ENCODE data around the gene CAVIN1. TPM values are rescaled to one million over a fixed set of nuclear protein-coding genes. Genes with fewer than 3 reads are reported as not detected.

CAVIN1 gene, protein sequence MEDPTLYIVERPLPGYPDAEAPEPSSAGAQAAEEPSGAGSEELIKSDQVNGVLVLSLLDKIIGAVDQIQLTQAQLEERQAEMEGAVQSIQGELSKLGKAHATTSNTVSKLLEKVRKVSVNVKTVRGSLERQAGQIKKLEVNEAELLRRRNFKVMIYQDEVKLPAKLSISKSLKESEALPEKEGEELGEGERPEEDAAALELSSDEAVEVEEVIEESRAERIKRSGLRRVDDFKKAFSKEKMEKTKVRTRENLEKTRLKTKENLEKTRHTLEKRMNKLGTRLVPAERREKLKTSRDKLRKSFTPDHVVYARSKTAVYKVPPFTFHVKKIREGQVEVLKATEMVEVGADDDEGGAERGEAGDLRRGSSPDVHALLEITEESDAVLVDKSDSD
- 1.1 and 1.8 TPM in 2 replicates for total RNA-seq
- long read RNA-seq = 0 reads

GRCh38 chr17:42422958-42423712, at the start of gene CAVIN1:
Gene CAVIN1, minus strand, starts transcription at chr17:42423256. Its CDS starts 159 bp downstream, at chr17:42423097.
- H3K36me3 Mint-ChIP-seq (ENCODE audit: insufficient read depth) = no peaks in the 10 kb centered on the region
- no peaks in the 10 kb centered on the region for H3K9me3 Mint-ChIP-seq (ENCODE audit: low read depth)
- no peak for TF ChIP-seq CTCF (IDR thresholded peaks at IDR 0.05; ENCODE audit: unreplicated experiment)
- peak within 1 kb of the TSS; percentile 22 for H3K27ac Mint-ChIP-seq
- peaks cover 59% of the 10 kb centered on the region for H3K27me3 Mint-ChIP-seq
- H3K4me1 Mint-ChIP-seq (ENCODE audit: low read depth) = peaks cover 7% of the 10 kb centered on the region
- DNase-seq (ENCODE audit: low spot score, unreplicated experiment) = peak; percentile 28
- H3K4me3 Mint-ChIP-seq (ENCODE audit: low read depth) = peak within 1 kb of the TSS; percentile 66

- Mint-ChIP-seq H3K36me3 (ENCODE audit: insufficient read depth) (peaks cover 18% of the 10 kb centered on the region), H3K27me3 (no peaks in the 10 kb centered on the region), H3K4me3 (ENCODE audit: low read depth) (no peak overlapping the region), H3K4me1 (ENCODE audit: low read depth) (peaks cover 30% of the 10 kb centered on the region), H3K27ac (peak overlapping the region; percentile 53), H3K9me3 (ENCODE audit: low read depth) (no peaks in the 10 kb centered on the region)
- no peak for DNase-seq (ENCODE audit: low spot score, unreplicated experiment)
- TF ChIP-seq CTCF (IDR thresholded peaks at IDR 0.05; ENCODE audit: unreplicated experiment) = no peak
These were observed 44.8 kb upstream of the CAVIN1 start for GRCh38 chr17:42467889-42468288.

DNA sequence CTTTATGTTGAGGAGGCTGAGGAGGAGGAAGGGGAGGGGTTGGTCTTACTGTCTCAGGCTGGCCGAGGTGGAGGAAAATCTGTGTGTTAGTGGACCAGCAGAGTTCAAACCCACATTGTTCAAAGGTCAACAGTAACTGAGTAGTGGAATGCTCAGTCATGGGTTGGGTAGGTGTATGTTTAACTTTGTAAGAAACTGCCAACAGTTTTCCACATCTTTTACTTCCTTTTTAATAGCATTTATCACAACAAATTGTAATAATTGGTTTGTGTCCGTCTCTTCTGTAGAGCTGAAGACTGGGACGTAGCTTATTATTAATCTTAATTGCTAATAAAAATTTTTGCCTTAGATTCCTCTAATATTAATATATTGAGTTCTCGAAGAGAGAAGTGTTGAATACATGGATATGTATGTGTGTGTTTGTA, 40.9 kb upstream of the CAVIN1 start:
- H3K27ac Mint-ChIP-seq = peak overlapping the region; percentile 86
- DNase-seq (ENCODE audit: low spot score, unreplicated experiment) = no peak

DNA sequence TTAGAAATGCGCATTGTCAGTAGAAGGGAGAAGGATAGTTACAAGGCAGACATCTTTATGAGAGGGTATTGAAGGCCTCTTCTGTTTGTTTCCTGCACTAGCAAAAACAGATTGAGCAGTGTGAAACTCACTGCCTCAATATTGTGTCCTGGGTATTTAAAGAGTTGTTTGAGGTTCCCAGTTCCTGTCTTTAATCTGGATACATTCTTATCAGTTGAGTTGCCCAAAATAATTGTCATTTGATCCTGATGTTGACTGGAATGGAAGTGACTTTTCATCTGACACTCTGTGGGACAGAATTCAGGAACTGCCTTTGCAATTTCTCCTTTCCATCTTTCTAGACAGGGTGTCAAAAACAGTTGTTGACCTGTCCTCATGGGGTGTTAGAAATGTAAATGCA, 37.3 kb upstream of the CAVIN1 start:
- no peak for TF ChIP-seq CTCF (IDR thresholded peaks at IDR 0.05; ENCODE audit: unreplicated experiment)
- peaks cover 39% of the 10 kb centered on the region for H3K4me1 Mint-ChIP-seq (ENCODE audit: low read depth)
- peaks cover 3% of the 10 kb centered on the region for H3K9me3 Mint-ChIP-seq (ENCODE audit: low read depth)
- peak overlapping the region; percentile 89 for H3K4me3 Mint-ChIP-seq (ENCODE audit: low read depth)
- H3K27ac Mint-ChIP-seq = peak overlapping the region; percentile 76
- no peaks in the 10 kb centered on the region for H3K36me3 Mint-ChIP-seq (ENCODE audit: insufficient read depth)
- no peaks in the 10 kb centered on the region for H3K27me3 Mint-ChIP-seq
- DNase-seq (ENCODE audit: low spot score, unreplicated experiment) = no peak

More for the DNA sequence above, 40.9 kb upstream of the CAVIN1 start:
- H3K27me3 Mint-ChIP-seq = no peaks in the 10 kb centered on the region
- H3K4me1 Mint-ChIP-seq (ENCODE audit: low read depth) = peaks cover 45% of the 10 kb centered on the region
- TF ChIP-seq CTCF (IDR thresholded peaks at IDR 0.05; ENCODE audit: unreplicated experiment) = no peak
- H3K9me3 Mint-ChIP-seq (ENCODE audit: low read depth) = no peaks in the 10 kb centered on the region
- H3K36me3 Mint-ChIP-seq (ENCODE audit: insufficient read depth) = peaks cover 10% of the 10 kb centered on the region
- H3K4me3 Mint-ChIP-seq (ENCODE audit: low read depth) = no peak overlapping the region

DNA sequence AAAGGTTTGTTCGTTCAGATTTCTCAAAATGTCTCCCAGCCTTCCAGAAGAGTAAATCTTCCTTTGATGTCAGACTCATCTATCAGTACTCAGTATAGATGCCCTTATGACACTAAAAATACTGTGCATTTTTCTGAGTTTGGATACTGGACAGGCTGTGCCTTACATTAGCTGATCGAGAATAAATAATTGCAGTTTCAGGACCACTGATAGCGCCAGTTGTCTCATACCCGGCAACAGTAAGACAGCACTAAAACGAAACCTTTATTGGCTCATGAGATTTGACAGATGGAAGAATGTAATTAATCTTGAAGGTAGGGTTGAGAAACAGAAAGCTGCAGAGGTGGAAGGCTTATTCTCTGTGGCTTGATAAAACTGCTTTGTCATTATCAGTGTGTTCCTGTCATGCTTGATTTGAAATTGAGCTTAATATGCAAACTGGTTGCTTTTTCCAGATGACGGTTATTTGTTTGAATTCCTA, 36.8 kb upstream of the CAVIN1 start:
- DNase-seq (ENCODE audit: low spot score, unreplicated experiment) = no peak

More for the DNA sequence above, 36.8 kb upstream of the CAVIN1 start:
- Mint-ChIP-seq H3K9me3 (ENCODE audit: low read depth) (peaks cover 3% of the 10 kb centered on the region), H3K4me3 (ENCODE audit: low read depth) (peak overlapping the region; percentile 89), H3K36me3 (ENCODE audit: insufficient read depth) (no peaks in the 10 kb centered on the region), H3K27ac (peak overlapping the region; percentile 76), H3K27me3 (no peaks in the 10 kb centered on the region), H3K4me1 (ENCODE audit: low read depth) (peaks cover 39% of the 10 kb centered on the region)
- TF ChIP-seq CTCF (IDR thresholded peaks at IDR 0.05; ENCODE audit: unreplicated experiment) = no peak

Measured in progenitor cell of endocrine pancreas (in vitro differentiated cells).